ENCODE data around the gene TTC17.

TTC17 gene

DNA sequence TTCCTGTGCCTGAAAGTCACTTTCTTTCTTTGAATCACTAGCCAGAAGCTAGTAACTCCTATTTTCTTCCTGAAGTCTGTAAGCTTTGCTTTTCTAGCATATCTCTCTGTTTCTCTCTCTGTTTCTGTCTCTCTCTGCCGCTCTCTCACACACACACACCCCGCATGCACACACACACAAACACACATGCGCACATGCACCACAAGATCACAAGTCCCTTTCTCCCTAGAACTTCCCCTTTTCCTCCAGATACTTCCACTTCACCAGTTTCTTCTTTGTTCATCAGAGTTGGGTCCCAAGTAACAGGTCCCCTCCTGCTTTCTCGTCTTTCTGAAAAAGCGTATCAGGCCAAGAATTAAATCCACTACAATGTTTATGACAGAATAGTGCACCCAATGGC is 173.3 kb downstream of the TTC17 start:
- TF ChIP-seq, protein P1, sequence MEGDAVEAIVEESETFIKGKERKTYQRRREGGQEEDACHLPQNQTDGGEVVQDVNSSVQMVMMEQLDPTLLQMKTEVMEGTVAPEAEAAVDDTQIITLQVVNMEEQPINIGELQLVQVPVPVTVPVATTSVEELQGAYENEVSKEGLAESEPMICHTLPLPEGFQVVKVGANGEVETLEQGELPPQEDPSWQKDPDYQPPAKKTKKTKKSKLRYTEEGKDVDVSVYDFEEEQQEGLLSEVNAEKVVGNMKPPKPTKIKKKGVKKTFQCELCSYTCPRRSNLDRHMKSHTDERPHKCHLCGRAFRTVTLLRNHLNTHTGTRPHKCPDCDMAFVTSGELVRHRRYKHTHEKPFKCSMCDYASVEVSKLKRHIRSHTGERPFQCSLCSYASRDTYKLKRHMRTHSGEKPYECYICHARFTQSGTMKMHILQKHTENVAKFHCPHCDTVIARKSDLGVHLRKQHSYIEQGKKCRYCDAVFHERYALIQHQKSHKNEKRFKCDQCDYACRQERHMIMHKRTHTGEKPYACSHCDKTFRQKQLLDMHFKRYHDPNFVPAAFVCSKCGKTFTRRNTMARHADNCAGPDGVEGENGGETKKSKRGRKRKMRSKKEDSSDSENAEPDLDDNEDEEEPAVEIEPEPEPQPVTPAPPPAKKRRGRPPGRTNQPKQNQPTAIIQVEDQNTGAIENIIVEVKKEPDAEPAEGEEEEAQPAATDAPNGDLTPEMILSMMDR (IDR thresholded peaks at IDR 0.05; ENCODE audit: control insufficient read depth, insufficient read depth, low read depth, low read length, missing control alignments), result no peak
- H3K4me3 ChIP-seq (ENCODE audit: control insufficient read depth, low read depth, low read length), result no peak overlapping the region
- DNase-seq (ENCODE audit: low read depth), result no peak

DNA sequence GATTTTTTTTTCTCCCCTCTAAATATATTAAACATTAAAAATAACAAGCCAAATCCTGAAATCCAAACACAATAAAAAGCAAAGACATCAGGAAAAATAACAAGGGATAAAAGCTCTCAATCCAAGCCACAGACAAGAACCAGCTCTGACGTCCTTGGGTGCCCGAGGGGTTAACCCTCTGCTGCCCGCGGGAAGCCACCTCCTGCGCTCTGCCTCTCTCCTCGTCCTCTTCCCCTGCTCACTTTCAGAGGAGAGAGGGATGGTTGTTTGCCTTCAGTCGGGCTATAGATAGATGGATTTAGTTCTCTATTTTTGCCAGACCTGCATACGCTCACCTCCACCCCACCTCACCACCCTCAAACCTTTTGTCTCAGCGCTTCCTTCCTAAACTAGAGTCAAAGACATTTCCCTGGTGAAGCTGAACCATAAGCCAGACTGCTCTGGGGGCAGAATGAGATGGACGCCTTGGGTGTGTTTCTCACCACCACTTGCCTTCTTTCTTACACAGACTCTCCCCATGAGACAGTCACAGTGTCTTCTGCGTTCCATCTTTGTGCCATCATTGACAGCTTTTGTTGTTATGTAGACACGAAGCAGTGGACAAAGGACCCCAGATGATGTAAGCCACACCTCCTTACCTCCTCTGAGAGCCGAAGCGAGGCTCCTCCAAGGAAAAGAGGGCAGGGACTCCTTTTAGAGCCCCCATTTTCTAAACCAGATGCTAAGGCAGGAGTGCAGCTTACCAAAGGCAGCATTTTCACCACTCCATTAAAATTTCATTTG is 179.3 kb downstream of the TTC17 start:
- no peak overlapping the region for H3K4me3 ChIP-seq (ENCODE audit: control insufficient read depth, low read depth, low read length)
- no peak for DNase-seq (ENCODE audit: low read depth)
- TF ChIP-seq, protein P1 (IDR thresholded peaks at IDR 0.05; ENCODE audit: control insufficient read depth, insufficient read depth, low read depth, low read length, missing control alignments), result no peak

DNA sequence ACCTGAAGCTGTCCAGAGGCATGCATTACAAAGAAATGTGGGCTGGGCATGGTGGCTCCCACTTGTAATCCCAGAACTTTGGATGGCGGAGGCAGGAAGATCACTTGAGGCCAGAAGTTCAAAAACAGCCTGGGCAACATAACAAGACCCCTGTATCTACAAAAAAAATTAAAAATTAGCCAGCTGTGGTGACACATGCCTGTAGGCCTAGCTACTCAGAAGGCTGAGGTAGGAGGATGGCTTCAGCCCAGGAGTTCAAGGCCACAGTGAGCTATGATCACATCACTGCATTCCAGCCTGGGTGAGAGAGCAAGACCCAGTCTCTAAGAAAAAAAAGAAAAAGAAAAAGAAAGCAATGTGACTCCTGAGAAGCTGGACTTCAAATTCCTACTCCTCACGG is 183.3 kb downstream of the TTC17 start:
- no peak overlapping the region for H3K4me3 ChIP-seq (ENCODE audit: control insufficient read depth, low read depth, low read length)
- TF ChIP-seq, protein P1 (IDR thresholded peaks at IDR 0.05; ENCODE audit: control insufficient read depth, insufficient read depth, low read depth, low read length, missing control alignments), result no peak
- DNase-seq (ENCODE audit: low read depth), result no peak

DNA sequence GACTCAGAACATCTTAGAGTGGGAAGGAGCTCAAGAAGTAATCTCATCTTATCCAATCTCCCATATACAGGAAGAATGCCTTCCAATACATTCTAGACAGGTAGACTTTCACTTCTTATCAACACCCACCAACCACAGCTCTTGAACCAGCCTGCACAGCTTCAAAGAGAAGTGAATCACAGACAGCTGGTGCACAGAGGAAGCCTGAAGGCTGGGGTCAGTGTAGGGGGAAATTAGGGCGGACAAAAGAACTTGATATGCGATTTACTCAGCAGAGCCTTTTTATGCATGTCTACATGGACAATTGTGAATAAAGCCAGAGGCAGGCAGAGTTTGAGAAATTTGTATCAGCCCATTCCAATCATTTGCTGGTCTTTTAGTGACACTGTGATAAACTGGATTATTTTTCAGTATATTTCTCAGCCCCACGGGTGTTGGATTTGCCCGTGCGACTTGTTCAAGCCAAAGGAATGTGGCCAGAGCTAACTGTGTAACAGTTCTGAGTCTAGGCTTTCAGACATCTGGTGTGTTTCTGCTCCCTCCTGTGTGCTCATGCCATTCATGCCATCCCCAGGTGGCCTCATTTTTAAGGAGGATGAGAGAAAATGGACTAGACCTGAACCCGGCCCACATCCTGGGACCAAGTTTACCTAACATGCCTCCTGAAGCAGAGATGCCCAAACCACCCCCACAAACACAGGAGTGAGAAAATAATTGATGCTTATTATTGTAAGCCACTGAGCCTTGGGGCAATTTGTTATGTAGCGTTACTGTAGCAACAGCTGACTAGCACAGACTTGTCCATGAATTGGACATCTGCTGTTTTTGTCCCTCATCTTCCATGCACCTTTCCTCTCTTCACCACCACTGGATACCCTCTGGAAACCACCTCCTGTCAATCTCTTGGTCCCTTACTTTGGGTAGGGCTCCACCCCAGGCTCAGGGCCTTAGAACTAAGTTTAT is 184.3 kb downstream of the TTC17 start:
- DNase-seq (ENCODE audit: low read depth), result no peak
- TF ChIP-seq, protein P1 (IDR thresholded peaks at IDR 0.05; ENCODE audit: control insufficient read depth, insufficient read depth, low read depth, low read length, missing control alignments), result no peak
- H3K4me3 ChIP-seq (ENCODE audit: control insufficient read depth, low read depth, low read length), result no peak overlapping the region
